LNCaP clone FGC (cell line): ENCODE measurements around the gene ADD3.

Experiments used
- DNase-seq: peaks from one replicate; pipeline ENCODE4 v3.0.0-alpha.2; 2011; ENCODE audit warnings: low read depth
- H3K4me3 ChIP-seq: 2 replicates; pipeline ENCODE4 v1.5.1; 2011; ENCODE audit warnings: mild to moderate bottlenecking, low read depth, low read length, control low read depth
- CTCF ChIP-seq: IDR thresholded peaks from 2 replicates; pipeline ENCODE4 v1.5.1; 2012; ENCODE audit warnings: mild to moderate bottlenecking; ENCODE audit not compliant: control insufficient read depth, insufficient read depth; ENCODE audit errors: extremely low read depth

ADD3 gene

GRCh38 chr10:110005719-110006118, 2.1 kb upstream of the ADD3 start:
- no peak for TF ChIP-seq CTCF
- no peak overlapping the region for H3K4me3 ChIP-seq
- DNase-seq: no peak

DNA sequence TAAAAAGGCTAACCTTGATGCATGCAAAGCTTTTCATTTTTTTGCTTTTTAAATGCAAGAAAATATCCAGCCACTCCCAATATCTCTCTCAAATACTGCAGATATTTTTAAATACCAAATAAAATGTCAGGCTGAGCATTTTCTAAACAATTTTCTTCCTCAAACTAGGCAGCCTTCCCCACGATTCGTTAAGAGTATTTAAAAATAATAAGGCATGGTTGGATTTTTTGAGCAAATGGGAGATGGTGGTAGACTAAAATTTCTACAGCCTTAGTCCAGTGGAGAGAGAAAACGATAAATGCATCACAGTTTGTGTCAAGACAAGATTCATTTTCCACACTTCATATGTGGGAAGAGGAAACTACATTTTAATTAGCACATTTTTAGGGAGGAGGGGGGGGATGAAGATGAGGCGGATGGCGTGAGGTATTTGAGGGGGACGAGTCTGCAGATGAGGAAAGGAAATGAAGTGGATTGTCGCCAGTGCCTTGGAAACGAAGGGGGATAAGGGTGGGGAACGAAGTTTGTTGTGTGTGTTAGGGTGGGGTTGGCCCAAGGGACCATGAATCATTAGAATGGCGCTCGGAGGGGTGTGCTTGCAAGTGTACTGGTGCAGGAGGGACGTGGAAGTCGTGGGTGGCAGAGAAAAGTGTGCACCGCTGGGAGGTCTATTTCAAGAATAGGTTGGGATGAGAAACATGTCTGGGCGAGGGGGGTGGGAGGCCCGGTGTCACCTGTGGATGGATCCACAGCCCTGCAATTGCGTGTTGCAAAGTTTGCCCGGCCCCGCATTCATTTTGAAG, 1.2 kb upstream of the ADD3 start:
- no peak for DNase-seq
- no peak overlapping the region for H3K4me3 ChIP-seq
- TF ChIP-seq CTCF: no peak

DNA sequence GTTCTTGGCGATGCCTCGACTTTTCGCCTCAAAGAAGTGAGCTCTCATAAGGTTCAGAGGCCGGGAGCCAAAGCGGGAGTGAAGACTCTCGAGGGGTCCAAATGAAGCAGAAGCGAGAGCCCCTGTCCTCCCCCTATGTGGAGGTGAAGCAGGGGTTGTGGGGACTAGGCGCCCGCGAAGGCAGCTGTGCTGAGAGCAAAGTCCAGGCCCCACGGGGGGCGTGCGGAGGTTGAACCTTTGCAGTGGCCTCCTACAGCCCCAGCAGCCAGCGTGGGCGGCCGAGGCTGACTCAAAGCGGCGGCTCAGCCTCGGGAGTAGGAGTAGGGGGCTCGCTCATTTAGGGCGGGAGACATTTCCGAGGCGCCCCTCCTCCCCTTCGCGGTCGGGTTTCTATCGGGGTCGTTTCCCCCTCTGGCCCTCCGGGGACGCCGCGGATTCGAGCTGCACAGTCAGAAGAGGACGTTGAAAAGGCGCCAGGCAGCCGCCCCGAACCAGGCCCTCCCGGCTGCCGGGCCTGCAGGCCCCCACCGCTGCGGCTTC, 553 bp upstream of the ADD3 start:
- H3K4me3 ChIP-seq: no peak overlapping the region
- no peak for TF ChIP-seq CTCF
- DNase-seq: no peak

DNA sequence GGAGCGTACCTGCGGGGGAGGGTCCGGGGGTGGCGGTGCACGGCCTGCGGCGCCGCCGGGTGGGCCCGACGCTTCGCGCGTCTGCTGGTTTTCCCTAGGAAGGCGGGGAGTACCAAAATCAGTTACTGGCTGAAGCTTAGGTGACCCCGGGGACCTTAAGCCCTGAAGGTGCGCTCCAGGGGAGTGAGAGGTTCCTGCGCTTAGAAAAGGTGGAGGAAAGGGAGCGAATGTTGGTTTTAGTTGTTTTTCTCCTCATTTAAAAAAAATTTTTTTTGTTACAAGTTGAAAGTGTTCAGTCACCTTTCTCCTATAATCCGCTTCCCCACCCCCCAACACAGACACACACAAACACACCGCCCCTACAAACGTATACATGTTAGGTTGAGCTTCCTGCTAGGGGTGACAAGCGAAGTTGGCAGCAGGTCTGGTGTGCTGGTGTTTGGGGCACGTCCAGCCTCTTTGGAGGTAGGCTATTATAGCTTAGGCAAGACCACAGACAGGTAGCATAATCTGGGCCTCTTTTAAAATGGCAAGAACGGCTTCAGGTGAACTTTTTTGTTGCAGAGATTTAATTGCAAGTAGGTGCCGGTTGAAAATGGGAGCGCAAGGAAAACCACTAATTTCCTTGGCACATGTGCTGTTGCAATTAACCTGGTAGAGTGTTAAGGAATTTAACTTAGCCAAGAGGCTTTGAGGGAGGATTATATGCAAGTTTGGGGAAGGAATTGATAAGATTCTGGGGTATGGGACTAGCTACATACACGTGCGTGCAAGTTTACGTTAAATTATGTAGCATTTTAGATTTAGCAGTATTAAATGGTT, 945 bp downstream of the ADD3 start:
- H3K4me3 ChIP-seq: peak overlapping the region; percentile 63
- TF ChIP-seq CTCF: no peak
- no peak for DNase-seq

DNA sequence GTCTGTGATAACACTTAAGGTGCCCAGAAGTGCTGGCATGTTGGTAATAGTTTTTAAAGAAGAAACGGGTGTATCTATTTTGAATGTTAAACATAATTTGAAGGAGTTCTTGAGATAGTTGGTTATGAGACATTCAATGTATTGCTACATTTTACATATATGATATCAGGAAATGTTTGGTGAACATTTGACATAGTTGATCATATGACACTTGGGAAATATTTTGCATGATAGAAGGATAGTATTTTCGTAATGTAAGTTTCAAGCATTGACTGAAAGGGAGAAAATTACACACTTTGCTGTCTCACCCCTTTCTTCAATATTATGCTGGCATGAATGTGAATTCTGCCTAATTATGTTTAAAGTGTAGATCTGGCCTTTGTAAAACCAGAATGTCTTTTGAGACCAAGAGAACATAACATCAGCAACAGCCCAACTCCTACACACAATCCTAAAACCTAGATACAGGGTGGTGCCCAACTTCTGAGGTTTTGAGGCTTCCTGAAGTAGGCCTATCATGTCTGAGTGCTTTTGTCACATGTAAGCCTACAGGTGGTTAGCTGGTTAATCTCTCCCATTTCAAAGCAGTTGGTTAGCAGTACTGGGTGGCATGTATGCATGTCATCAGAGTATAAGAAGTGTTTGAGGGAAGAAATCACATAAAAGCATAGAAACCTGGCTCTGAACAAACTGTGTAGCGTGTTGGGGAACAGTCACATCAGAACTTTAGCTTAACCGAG, 2.1 kb downstream of the ADD3 start:
- TF ChIP-seq CTCF: no peak
- no peak for DNase-seq
- H3K4me3 ChIP-seq: peak overlapping the region; percentile 19

DNA sequence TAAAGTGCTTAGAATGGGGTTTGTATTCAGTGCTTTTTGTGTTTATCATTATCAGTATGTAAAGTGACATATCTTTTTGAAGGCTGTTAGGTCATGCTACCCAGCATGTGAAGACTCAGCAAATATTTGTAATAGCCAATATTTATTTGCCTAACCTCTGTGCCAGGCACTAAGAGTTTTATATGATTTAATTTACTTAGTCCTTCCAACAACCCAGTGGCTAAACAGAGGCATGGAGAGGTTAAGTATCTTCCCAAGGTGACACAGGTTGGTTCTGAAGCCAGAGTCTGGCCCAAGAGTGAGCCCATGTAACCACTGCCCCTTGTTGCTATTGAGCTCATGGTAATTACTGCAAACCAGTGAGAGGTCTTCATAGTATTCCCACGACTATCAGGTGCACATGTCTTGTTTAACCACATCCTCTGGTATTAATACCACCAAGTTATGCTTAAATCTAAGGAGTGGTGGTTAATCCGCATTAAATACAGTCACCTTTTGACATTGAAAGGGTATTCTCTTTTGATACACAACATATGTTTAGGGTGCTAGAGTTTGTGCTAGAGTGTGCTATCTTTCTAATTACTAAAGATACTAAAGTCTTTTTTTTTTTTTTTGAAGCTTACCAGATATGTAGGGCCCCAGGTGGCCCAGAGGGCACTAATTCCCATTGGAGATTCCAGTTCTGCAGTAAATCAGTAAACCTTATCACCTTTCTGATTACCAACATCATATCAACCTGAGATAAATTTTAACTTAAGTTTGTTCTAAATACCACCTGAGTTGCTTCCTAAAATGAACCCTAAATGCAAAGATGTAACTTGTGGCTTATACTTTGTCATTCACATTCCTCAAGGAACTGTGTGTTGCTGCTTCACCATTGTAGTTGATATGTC, 2.9 kb downstream of the ADD3 start:
- peak; percentile 92 for DNase-seq
- no peak for TF ChIP-seq CTCF
- peak overlapping the region; percentile 19 for H3K4me3 ChIP-seq
